NCI-H2171 treated with DMSO at 0.1 percent for 48 hours (cell line): ENCODE data around the gene UMAD1.

ENCODE experiments used
- DNase-seq: peaks from one replicate; lab custom pipeline; 2025; lab: John Stamatoyannopoulos, UW

UMAD1 gene

DNA sequence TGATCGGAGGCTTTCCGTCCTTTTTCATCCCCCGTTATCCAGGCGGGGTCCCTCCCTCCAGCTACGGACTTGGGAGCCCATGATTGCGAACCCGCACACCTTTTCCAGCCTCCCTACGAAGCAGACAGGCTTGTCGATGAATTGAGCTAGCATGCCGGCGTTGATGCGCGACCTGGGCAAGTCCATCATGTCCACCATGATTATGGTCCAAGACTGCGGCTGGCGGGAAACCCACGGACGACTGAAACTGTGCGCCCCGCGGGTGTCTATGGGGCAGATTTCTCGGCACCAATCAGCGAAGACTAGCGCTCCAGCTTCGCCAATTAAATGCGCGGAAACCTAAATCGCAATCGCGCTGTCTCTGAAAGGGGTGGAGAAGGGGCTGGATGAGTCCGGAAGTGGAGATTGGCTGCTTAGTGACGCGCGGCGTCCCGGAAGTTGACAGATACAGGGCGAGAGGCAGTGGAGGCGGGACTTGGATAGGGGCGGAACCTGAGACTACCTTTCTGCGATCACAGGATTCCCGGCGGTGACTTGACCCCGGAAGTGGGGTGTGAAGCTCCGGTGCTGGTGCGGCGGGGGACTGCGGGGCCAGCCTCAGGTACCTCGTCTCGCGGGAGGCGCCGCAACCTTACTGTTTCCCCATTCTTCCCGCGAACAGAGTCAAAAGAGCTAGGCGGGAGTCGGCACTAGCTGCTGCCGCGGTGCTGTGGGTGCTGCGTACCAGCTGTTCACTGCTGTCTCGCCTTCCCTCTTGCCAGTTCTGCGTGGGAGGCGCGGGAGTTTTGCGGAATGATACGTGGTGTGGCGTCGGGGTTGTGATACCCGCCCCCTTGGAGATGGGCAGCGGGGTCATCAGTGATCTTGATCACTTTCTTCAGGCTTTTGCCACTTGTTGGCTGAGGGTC, at the start of gene UMAD1:
Gene UMAD1 (plus strand): TSS at position 532 of the 908 bp plus-strand sequence. CDS start 32,620 bp downstream, outside the sequence.
- peak; percentile 100 for DNase-seq

GRCh38 chr7:7595451-7595850, 45.1 kb upstream of the UMAD1 start:
- DNase-seq = peak; percentile 50

GRCh38 chr7:7596176-7596575, 44.4 kb upstream of the UMAD1 start:
- no peak for DNase-seq

- no peak for DNase-seq
These were observed 33.5 kb upstream of the UMAD1 start for GRCh38 chr7:7607010-7607409.

DNA sequence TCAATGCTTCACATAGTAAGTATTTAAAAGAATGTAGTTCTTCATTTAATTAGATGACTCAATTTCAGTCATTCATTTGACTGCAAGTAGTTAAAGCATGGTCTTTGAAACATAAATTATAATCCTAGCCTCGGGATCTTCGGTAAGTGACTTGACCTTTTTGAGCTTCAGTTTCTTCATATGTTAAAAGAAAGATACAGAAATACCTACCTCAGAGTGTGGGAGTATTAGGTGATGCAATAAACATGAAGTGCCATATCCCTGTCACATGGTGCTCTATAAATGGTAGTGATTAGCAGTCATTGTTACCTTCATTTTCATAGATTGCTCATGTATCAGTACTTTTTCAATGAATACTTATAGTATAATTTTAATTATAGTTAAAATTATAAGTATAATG, 31.2 kb upstream of the UMAD1 start:
- DNase-seq = no peak

GRCh38 chr7:7612519-7612918, 28.0 kb upstream of the UMAD1 start:
- DNase-seq = no peak

- no peak for DNase-seq
These were observed 27.3 kb upstream of the UMAD1 start for GRCh38 chr7:7613210-7613609.

DNA sequence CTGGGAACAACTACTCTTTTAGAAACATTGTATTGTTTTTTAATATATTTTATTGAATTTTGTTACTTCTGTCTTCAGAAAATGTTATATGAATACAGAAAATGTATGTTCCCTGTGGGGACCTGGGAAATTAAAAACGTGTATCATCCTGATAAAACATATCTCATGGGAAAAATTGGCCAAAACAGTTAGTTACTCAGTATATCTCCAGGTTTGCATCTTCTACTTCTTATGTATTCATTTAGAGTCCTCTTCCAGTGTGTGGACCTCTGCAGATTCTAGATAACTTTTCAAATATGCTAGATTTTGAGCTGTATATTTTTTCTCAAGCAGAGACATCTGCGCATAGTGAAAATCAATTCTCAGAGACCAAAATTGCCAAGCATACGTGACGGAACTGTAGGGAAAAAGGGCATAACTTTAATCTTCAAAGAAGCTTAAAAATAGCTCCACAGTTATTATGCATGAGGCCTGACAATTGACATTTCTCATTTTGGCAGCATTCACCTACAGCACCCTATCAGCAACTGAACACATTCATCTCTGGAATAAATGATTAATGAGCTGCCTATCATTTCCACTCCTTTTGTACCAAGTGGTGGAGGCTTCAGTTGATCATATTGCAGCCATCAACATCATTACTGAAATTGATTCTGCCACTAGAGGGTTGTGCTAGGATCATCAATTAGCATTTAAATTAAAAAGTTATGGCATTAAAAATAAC, 26.4 kb upstream of the UMAD1 start:
- DNase-seq = no peak

GRCh38 chr7:7617550-7617949, 23.0 kb upstream of the UMAD1 start:
- no peak for DNase-seq

DNA sequence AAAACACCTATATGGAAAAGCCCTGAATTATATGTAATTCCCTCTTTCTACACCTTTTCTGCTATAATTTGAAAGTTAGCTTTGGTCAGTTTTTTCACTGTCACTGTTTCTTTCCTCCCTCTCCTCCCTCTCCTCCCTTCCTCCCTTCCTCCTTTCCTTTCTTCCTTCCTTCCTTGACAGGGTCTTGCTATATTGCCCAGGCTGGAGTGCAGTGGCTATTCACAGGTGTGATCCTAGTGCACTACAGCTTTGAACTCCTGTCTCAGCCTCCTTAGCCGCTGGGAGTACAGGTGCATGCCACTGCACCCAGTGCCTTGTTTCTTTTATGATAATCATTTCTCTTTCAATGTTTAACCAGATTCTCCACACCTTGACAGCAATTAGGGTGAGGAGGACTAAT, 22.1 kb upstream of the UMAD1 start:
- DNase-seq = no peak

DNA sequence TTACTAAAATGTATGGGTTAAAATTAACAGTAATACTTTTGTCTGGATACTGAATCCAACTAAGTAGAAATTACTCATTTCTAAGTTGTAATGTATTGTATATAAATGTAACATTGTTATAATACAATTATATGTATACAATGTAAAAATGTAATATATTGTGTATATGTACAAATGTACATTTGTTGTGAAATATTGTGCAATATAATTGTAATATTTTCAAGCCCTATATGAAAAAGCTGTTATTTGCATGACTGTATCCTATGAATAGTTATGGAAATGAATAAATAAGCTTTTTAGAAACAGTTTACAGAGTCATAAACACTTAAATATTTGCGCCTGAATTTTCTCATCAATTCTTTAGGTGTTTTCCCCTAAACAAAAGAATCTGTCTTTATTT, 20.3 kb upstream of the UMAD1 start:
- no peak for DNase-seq

DNA sequence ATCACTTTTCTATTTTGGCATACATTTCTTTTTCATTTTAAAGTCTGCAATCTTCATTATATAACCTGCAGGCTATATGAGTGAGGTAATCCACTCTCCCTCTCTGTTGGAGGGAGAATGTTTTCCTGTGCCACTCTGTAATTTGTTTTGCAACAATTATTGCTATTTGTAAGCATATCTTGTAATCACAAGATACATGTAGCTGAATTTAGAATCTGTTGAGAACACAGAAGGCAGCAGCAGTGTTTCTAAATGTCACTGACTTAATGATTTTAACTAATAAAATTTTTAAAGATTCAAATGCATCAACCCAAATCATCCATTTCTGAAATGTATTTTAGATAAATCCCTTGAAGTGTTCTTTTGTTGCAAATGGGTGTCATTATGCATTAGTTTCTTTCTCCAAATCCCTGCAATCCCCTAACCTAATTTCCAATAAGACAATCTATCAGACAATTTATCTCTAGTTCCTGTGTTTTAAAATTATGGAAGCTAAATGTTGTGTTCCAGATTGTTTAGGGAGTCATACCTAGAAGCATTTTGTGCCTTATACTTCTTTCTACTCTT, 19.8 kb upstream of the UMAD1 start:
- DNase-seq = no peak

DNA sequence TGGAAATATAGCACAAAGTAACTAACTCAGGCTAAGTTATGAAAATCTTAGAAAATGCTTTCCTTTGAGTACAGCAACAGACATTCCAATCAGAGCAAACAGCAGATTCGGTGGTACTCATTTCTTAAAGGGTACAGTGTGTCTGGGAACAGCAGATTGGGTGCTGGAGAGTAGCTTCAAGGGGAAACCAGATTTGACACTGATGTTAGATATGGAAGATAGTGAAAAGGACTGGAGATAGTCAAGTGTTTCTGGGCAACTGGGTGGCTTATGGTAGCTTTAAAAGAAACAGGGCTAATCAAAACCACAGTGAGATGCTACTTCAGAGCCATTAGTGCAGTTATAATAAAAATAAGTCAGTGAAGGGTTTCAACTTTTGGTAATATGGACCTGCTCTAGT, 12.1 kb upstream of the UMAD1 start:
- DNase-seq = no peak

DNA sequence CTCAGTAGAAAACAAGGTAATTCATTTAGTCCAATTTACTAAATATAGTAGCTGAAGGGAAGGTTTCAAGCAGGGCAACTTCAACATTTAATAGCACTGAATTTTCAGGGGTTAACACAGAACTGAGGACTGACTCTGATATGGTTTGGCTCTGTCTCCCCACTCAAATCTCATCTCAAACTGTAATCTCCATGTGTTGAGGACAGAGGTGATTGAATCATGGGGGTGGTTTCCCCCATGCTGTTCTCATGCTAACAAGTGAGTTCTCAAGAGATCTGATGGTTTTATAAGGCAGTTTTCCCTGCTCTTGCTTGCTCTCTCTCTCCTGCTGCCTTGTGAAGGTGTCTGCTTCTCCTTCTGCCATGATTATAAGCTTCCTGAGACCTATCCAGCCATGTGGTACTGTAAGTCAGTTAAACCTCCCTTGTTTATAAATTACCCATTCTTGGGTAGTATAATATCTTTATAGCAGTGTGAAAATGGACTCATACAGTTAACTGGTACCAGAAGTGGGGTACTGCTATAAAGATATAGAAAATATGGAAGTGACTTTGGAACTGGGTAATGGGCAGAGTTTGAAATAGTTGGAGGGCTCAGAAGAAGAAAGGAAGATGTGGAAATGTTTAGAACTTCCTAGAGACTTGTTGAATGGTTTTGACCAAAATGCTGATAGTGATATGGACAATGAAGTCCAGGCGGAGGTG, 9.8 kb upstream of the UMAD1 start:
- DNase-seq = no peak

DNA sequence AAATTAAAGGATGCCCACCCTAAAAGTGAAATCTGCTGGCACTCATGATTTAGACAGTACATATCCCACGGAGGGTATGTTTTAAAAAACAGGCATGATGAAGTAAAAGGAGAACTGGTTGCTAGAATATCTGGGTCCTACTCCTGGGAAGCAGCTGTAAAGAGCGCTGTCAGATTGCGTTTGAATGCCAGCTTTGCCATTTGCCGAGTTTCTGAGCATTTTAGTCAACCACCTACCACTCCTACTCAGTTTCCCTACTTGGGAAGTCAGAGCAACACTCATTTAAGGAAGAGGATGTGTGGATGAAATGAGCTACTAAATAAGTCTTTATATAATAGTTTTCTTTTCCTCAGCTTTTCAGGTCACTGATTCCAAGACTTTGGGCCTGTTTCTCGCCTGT, 1.1 kb upstream of the UMAD1 start:
- no peak for DNase-seq

- peak; percentile 65 for DNase-seq
These were observed 718 bp upstream of the UMAD1 start for GRCh38 chr7:7639847-7640220.

GRCh38 chr7:7641129-7641663, 644 bp downstream of the UMAD1 start:
- peak; percentile 59 for DNase-seq

- peak; percentile 19 for DNase-seq
These were observed 1.5 kb downstream of the UMAD1 start for GRCh38 chr7:7642081-7642480.

GRCh38 chr7:7647495-7648036, 7.0 kb downstream of the UMAD1 start:
- no peak for DNase-seq

GRCh38 chr7:7650682-7651206, 10.2 kb downstream of the UMAD1 start:
- DNase-seq = no peak

GRCh38 chr7:7651479-7651878, 10.9 kb downstream of the UMAD1 start:
- no peak for DNase-seq
